OCI-LY3 (cell line): Measurements from ENCODE around the gene SLC12A4.

ENCODE experiments used
- EZH2phosphoT487 ChIP-seq: fragments of 200-600 bp; shearing (Covaris generic); IDR thresholded peaks from 2 replicates; pipeline ENCODE4 v1.6.1; 2018; ENCODE audit warnings: antibody characterized with exemption, mixed run types, low read depth
- TF ChIP-seq, protein P1 (sequence below): fragments of 200-600, 300-600 bp; sonication (generic); IDR thresholded peaks from 2 replicates; pipeline ENCODE4 v1.5.1; 2014; ENCODE audit warnings: antibody characterized with exemption, low read length, low read depth

DNA sequence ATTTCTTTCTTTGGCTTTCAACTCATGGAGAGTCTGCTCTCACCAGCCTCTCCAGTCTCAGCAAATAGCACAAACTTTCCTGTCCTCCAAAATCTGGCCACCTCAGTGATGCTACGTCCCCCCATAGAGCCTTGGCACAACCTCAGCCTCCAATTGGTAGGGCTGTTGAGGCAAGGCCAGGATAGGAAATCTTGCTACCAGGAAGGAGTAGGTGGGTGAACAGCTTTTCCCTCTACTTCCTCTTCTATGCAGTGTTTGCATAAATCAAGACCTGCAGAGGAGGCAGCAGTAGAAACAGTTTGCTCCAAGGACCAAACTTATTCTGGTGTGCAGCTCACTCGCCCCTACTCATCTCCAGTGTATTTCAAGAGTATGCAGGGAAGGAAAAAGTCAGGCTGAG lies 31.5 kb upstream of the SLC12A4 start:
- TF ChIP-seq, protein P1, sequence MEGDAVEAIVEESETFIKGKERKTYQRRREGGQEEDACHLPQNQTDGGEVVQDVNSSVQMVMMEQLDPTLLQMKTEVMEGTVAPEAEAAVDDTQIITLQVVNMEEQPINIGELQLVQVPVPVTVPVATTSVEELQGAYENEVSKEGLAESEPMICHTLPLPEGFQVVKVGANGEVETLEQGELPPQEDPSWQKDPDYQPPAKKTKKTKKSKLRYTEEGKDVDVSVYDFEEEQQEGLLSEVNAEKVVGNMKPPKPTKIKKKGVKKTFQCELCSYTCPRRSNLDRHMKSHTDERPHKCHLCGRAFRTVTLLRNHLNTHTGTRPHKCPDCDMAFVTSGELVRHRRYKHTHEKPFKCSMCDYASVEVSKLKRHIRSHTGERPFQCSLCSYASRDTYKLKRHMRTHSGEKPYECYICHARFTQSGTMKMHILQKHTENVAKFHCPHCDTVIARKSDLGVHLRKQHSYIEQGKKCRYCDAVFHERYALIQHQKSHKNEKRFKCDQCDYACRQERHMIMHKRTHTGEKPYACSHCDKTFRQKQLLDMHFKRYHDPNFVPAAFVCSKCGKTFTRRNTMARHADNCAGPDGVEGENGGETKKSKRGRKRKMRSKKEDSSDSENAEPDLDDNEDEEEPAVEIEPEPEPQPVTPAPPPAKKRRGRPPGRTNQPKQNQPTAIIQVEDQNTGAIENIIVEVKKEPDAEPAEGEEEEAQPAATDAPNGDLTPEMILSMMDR, result no peak
- no peak for TF ChIP-seq EZH2phosphoT487
